Testis (tissue), 3 donors: ENCODE results near the gene CAPN9. TPM values are rescaled to one million over a fixed set of nuclear protein-coding genes. Genes with fewer than 3 reads are reported as not detected.

ENCODE experiments used
- DNase-seq: peaks from one replicate; pipeline ENCODE4 v3.0.0-alpha.2; 2019
- H3K27ac ChIP-seq, 2 donors: fragments of 200-600 bp; sonication (generic); one replicate each; pipeline ENCODE4 v1.5.1; 2019
- H3K27me3 ChIP-seq: fragments of 200-600 bp; sonication (generic); one replicate; pipeline ENCODE4 v1.5.1; 2019
- H3K36me3 ChIP-seq: fragments of 200-600 bp; sonication (generic); one replicate; pipeline ENCODE4 v1.5.1; 2017; ENCODE audit warnings: low read depth; ENCODE audit errors: missing control alignments
- H3K4me1 ChIP-seq: fragments of 200-600 bp; sonication (generic); one replicate; pipeline ENCODE4 v1.5.1; 2019
- H3K4me3 ChIP-seq, 2 donors: fragments of 200-600 bp; sonication (generic); one replicate each; pipeline ENCODE4 v1.5.1; 2017 to 2019
- H3K9me3 ChIP-seq: fragments of 200-600 bp; sonication (generic); one replicate; pipeline ENCODE4 v1.5.1; 2017
- POLR2A ChIP-seq: fragments of 450-650 bp; IDR thresholded peaks from one replicate; pipeline ENCODE4 v1.6.1; 2017; ENCODE audit warnings: antibody characterized with exemption, mild to moderate bottlenecking, moderate library complexity
- WGBS, 2 donors: methylation state at CpG; one replicate each; pipeline ENCODE4 v1.1.5; 2018; 5-methylcytosine and 5-hydroxymethylcytosine counted together
- intact Hi-C: fragments of 100-400 bp; cut with DNase I; formaldehyde crosslinking; loops from one replicate; pipeline ENCODE4 v1.15.1; 2023; ENCODE audit warnings: low total_unique reads
- polyA plus RNA-seq: library from polyadenylated mRNA; stranded (reverse); fragments of 350-450 nt; fragmentation: Illumina TruSeq; extraction: RNeasy Lipid Tissue Mini Kit (QIAGEN cat#74804); gene quantifications from one replicate; pipeline ENCODE4 v1.2.3, GENCODE V29; 2014; ENCODE audit warnings: low read depth, low replicate concordance; ENCODE audit not compliant: insufficient read depth
- total RNA-seq, 2 donors: library from RNA; depleted of rRNA; stranded (reverse); fragments of >200 nt; gene quantifications; one replicate each; pipeline ENCODE4 v1.2.3, GENCODE V29; 2016
- TF ChIP-seq, protein P1 (sequence below), 3 experiments: fragments of 450-650 bp in 2 of 3; fragments of 200-600 bp in 1 of 3; sonication (generic) in 1 of 3; IDR thresholded peaks; one replicate each; pipeline ENCODE4 v1.5.1; 2016 to 2019; ENCODE audit warnings: antibody characterized with exemption in 3 of 3, mild to moderate bottlenecking in 2 of 3, moderate library complexity in 1 of 3

The CAPN9 gene
- total and polyA plus RNA-seq, 3 donors from 2014 or later, result 0.16 to 0.34 (median 0.25) TPM

DNA sequence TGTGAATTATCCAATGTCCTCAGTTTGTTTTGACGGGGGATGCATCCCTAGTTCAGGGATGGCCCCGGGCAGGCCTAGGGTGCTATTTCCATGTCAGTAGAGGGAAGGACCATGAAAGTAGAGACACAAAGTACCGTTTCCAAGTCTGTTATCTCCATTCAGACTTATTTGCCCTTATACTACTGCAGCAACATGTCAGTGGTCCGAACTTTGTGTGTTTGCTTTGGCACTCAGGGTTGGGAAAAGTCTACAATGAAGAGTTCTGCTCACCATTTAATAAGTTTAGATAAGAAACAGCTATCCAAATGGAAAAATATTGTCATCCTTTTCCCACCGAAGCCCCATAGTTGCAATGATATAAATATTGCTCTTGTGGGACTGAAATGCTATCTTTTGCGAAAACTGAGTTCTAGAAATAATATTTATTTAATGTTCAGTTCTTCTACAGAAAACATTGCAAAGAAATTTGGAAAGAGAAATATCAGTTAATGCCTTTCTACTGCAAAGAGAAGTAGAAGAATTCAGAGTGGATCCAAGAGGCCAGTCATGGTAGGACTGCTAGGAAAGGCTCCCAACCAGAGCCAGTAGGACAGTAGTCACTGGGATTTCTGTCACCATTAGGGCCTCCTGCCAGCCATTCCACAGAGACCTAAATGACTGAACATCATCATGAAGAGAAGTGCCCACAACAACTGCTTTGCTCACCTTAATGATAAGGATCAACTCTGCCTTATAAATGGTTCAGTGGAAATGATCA lies 21.8 kb upstream of the CAPN9 start:
- Histone ChIP-seq H3K4me3 (no peak overlapping the region), H3K9me3 (no peaks in the 10 kb centered on the region), H3K36me3 (no peaks in the 10 kb centered on the region), H3K27me3 (no peaks in the 10 kb centered on the region), H3K27ac (no peak overlapping the region), H3K4me1 (no peaks in the 10 kb centered on the region)
- DNase-seq, result no peak
- 51 to 55% methylated on average over 6 of the region's 6 CpGs for WGBS, 2 donors
- no peak for TF ChIP-seq POLR2A
- TF ChIP-seq, protein P1, sequence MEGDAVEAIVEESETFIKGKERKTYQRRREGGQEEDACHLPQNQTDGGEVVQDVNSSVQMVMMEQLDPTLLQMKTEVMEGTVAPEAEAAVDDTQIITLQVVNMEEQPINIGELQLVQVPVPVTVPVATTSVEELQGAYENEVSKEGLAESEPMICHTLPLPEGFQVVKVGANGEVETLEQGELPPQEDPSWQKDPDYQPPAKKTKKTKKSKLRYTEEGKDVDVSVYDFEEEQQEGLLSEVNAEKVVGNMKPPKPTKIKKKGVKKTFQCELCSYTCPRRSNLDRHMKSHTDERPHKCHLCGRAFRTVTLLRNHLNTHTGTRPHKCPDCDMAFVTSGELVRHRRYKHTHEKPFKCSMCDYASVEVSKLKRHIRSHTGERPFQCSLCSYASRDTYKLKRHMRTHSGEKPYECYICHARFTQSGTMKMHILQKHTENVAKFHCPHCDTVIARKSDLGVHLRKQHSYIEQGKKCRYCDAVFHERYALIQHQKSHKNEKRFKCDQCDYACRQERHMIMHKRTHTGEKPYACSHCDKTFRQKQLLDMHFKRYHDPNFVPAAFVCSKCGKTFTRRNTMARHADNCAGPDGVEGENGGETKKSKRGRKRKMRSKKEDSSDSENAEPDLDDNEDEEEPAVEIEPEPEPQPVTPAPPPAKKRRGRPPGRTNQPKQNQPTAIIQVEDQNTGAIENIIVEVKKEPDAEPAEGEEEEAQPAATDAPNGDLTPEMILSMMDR (IDR thresholded peaks at IDR 0.05), result no peak
- intact Hi-C loops, result no loop called here

DNA sequence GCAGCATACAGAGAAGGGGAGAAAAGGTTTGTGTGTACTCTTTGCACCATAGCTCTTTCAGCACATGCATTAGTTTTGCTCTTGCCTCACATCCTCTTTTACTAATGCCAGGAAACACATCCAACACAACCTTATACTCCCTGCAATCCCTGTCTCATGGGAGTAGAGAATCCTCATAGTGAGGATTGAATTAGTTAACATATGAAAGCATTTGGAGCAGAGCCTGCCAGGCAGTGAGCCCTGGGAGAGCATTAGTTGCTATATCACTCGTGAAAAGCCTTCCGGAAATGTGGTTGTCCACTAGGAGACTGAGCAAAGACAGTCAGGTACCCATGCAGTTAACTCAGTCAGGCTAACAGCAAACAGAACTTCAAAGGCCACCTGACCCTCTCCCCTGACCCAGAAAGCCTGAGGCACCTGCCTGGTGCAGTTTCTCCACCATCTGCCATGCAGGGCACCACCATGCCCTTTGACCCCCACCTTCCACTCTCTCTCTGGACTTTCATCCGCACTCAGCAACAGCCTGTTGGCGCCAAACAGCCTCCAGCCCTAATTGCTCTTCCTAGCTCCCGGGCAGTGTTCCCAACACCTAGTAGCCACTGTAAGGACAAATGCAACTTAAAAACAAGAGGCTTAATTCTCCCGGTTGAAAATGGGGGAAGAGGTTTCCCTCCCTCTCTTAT lies 18.3 kb upstream of the CAPN9 start:
- no peaks in the 10 kb centered on the region for H3K27me3 ChIP-seq
- no peak overlapping the region for H3K27ac ChIP-seq
- H3K9me3 ChIP-seq, result no peaks in the 10 kb centered on the region
- no peak for TF ChIP-seq POLR2A
- TF ChIP-seq, protein P1 (IDR thresholded peaks at IDR 0.05), result no peak
- no peaks in the 10 kb centered on the region for H3K36me3 ChIP-seq
- peak; percentile 38 for DNase-seq
- H3K4me1 ChIP-seq, result peaks cover 5% of the 10 kb centered on the region
- WGBS, 2 donors, result 48 to 51% methylated on average over 6 of the region's 6 CpGs
- H3K4me3 ChIP-seq, result no peak overlapping the region
- intact Hi-C loops, result no loop called here

DNA sequence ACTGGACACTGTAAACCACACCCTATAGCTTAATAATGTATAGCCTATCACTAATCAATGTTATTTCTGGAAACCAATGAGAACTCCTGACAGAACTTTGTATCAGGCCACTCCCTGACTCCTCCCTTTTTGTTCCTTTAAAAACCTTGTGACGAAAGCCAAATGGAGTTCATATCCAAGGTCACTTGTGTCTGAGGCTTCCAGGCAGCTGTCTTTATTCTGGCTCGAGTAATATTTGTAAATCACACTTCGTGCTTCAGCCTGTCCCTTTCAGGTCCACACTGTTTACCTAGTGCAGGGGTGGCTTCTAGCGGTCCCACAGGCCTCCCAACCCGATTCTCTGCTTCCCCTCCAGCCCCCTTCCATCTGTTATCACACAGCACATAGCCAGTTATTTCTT lies 16.2 kb upstream of the CAPN9 start:
- no peaks in the 10 kb centered on the region for H3K9me3 ChIP-seq
- no peaks in the 10 kb centered on the region for H3K27me3 ChIP-seq
- no peak for TF ChIP-seq POLR2A
- TF ChIP-seq, protein P1 (IDR thresholded peaks at IDR 0.05), result no peak
- no peak overlapping the region for H3K27ac ChIP-seq
- H3K4me3 ChIP-seq, result no peak overlapping the region
- DNase-seq, result peak; percentile 26
- intact Hi-C loops, result no loop called here
- 23 to 46% methylated on average over 5 of the region's 5 CpGs for WGBS, 2 donors
- H3K4me1 ChIP-seq, result peaks cover 5% of the 10 kb centered on the region
- no peaks in the 10 kb centered on the region for H3K36me3 ChIP-seq

DNA sequence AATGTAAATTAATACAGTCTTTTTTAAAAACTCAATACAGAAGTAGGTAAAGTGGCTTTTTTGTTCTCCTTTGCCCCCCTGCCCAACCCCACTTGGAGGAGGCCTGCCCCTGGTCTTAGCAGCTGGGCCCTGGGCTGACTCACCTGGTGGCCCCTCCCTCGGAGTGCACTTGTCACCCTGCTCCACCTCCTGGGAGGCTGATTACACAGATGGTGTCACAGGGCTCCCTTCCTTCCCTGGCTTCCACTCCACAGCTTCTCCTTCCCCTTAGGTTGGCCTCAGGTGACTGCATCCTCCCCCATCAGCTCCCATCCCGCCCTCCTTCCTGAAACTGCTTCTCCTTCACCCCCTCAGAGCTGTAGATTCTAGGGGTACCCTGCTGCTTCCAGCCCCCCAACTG lies 11.7 kb upstream of the CAPN9 start:
- TF ChIP-seq POLR2A, result no peak
- TF ChIP-seq, protein P1 (IDR thresholded peaks at IDR 0.05), result no peak
- WGBS, 2 donors, result 86 to 87% methylated on average over 2 of the region's 2 CpGs
- no peaks in the 10 kb centered on the region for H3K36me3 ChIP-seq
- no peak overlapping the region for H3K27ac ChIP-seq
- no peaks in the 10 kb centered on the region for H3K27me3 ChIP-seq
- intact Hi-C loops, result no loop called here
- no peak for DNase-seq
- H3K4me1 ChIP-seq, result peaks cover 5% of the 10 kb centered on the region
- H3K9me3 ChIP-seq, result no peaks in the 10 kb centered on the region
- no peak overlapping the region for H3K4me3 ChIP-seq
